RPMI8226 (cell line): ENCODE results near the gene MRPL54.
"Not testable (repeated sequence)": the region's sequence is repeated elsewhere in the genome, so short reads cannot be mapped to it uniquely, and the experiment has no call there.

Experiments
- DNase-seq: peaks from one replicate; pipeline ENCODE4 v3.0.0-alpha.2; 2015

The MRPL54 gene

GRCh38 chr19:3743486-3743885 is 19.0 kb upstream of the MRPL54 start:
- DNase-seq: peak; percentile 37

GRCh38 chr19:3745363-3746045 is 17.0 kb upstream of the MRPL54 start:
- no peak for DNase-seq

- no peak for DNase-seq
Measured at GRCh38 chr19:3746371-3747056, 16.0 kb upstream of the MRPL54 start.

GRCh38 chr19:3748965-3749364 is 13.5 kb upstream of the MRPL54 start:
- peak; percentile 63 for DNase-seq

GRCh38 chr19:3750211-3750610 is 12.3 kb upstream of the MRPL54 start:
- DNase-seq: no peak

GRCh38 chr19:3751236-3751635 is 11.2 kb upstream of the MRPL54 start:
- no peak for DNase-seq

GRCh38 chr19:3752492-3752891 is 10.0 kb upstream of the MRPL54 start:
- no peak for DNase-seq

GRCh38 chr19:3753631-3754410 is 8.7 kb upstream of the MRPL54 start:
- DNase-seq: no peak

GRCh38 chr19:3757705-3758104 is 4.8 kb upstream of the MRPL54 start:
- DNase-seq: not testable (repeated sequence)

- DNase-seq: not testable (repeated sequence)
Measured at GRCh38 chr19:3758297-3758696, 4.2 kb upstream of the MRPL54 start.

- no peak for DNase-seq
Measured at GRCh38 chr19:3759482-3760254, 2.8 kb upstream of the MRPL54 start.

- DNase-seq: no peak
Measured at GRCh38 chr19:3760871-3761361, 1.6 kb upstream of the MRPL54 start.

GRCh38 chr19:3761382-3762129 is 926 bp upstream of the MRPL54 start, which contains the start of gene APBA3:
TSS of gene APBA3 (minus strand) at chr19:3761692. CDS start at chr19:3760264, 1,428 bp downstream.
- peak; percentile 95 for DNase-seq

- no peak for DNase-seq
Measured at GRCh38 chr19:3762130-3762473, 380 bp upstream of the MRPL54 start.

- DNase-seq: no peak
Measured at GRCh38 chr19:3765121-3765520, 2.6 kb downstream of the MRPL54 start.

GRCh38 chr19:3765757-3766156 is 3.3 kb downstream of the MRPL54 start:
- not testable (repeated sequence) for DNase-seq

- no peak for DNase-seq
Measured at GRCh38 chr19:3766520-3766919, 4.0 kb downstream of the MRPL54 start.

GRCh38 chr19:3767050-3767449 is 4.6 kb downstream of the MRPL54 start:
- no peak for DNase-seq

- no peak for DNase-seq
Measured at GRCh38 chr19:3768015-3768747, 5.7 kb downstream of the MRPL54 start.

GRCh38 chr19:3768748-3769099 is 6.2 kb downstream of the MRPL54 start:
- no peak for DNase-seq

- DNase-seq: no peak
Measured at GRCh38 chr19:3769494-3769893, 7.0 kb downstream of the MRPL54 start.
